ENCODE measurements around the gene MICB.

DNA sequence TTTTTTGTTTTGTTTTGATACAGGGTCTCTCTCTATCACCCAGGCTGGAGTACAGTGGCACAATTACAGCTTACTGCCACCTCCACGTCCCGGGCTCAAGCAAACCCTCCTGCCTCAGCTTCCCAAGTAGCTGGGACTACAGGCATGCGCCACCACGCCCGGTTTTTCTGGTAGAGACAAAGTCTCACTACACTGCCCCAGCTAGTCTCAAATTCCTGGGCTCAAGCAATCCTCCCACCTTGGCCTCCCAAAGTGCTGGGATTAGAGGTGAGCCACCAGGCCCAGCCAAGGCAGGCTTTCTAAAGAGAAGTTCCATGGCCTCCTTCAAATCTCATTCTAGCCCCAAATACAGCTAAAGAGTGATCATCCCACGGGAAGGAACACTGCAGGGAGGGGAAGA is 36.1 kb downstream of the MICB start:
- no peak for TF ChIP-seq SIRT6 (IDR thresholded peaks at IDR 0.05; ENCODE audit: low read length)
- no peak for TF ChIP-seq BRCA1 (IDR thresholded peaks at IDR 0.05; ENCODE audit: low read depth, low read length)
